Measurements from ENCODE around the gene DCLRE1A. TPM values are rescaled to one million over a fixed set of nuclear protein-coding genes. Genes with fewer than 3 reads are reported as not detected.
A peak's percentile ranks its signal among the peaks of the same experiment; 100 is the strongest.

Gene DCLRE1A
- total and polyA plus RNA-seq, 9 of the 15 experiments (the other 6 are each of a cell fraction or from before 2014, with no cell fraction given): 8.5 to 25.5 (median 15.5) TPM

DNA sequence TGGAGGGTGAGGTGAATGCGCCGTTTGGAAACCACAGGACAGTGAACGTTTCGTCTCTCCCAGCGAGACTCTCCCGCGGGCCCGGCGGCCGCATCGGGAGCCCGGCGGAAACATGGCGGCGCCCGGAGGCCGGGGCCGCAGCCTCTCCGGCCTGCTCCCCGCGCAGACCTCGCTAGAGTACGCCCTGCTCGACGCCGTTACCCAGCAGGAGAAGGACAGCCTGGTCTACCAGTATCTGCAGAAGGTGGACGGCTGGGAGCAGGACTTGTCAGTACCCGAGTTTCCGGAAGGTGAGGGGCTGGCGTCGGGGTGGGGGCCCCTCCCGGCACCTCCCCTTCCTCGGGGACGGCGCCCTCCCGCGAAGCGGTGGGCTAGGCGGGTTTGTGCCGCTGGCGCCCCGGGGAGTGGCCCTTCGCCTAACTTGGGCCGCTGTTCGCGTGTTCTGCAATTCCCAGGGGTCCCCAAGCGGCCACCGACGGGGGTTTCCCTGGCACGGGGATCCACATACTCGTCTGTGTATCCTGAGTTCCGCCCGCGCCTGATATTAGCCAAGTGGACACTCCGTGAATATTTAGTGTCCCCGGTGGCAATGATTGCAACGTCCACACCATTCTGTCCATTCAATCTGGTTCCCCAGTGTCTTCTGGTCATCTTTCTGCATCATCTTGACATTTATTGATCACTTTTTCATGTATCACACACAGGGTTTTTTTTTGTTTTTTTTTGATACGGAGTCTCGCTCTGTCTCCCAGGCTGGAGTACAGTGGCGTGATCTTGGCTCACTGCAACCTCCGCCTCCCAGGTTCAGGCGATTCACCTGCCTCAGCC, 1.1 kb upstream of the DCLRE1A start (continued):
- TF ChIP-seq RBM17 (IDR thresholded peaks at IDR 0.05; ENCODE audit: borderline replicate concordance, low read depth, low read length) (no peak), TRIM25 (IDR thresholded peaks at IDR 0.05; ENCODE audit: borderline replicate concordance) (0 out of 2 replicates have a peak, but pooled peaks have one; percentile 35), SAP30 (IDR thresholded peaks at IDR 0.05; ENCODE audit: borderline replicate concordance, insufficient read depth, low read depth, low read length, poor library complexity, severe bottlenecking) (peak; percentile 34), ZFX (CRISPR knock-in tag; IDR thresholded peaks at IDR 0.05) (peak; percentile 96), E2F6 (IDR thresholded peaks at IDR 0.05; ENCODE audit: borderline replicate concordance in 1 of 2, extremely low read depth in 1 of 2, insufficient read depth in 1 of 2, insufficient read length in 1 of 2, low read depth in 1 of 2, low read length in 1 of 2, poor library complexity in 1 of 2, severe bottlenecking in 1 of 2) (peak; percentile 22 to 52), ZC3H11A (IDR thresholded peaks at IDR 0.05; ENCODE audit: low read depth, low read length) (no peak), KAT7 (CRISPR knock-in tag; IDR thresholded peaks at IDR 0.05; ENCODE audit: borderline replicate concordance) (0 out of 2 replicates have a peak, but pooled peaks have one; percentile 23), POLR2A (conservative IDR thresholded peaks at IDR 0.05) (peak; percentile 55), CHD1 (IDR thresholded peaks at IDR 0.05; ENCODE audit: low read length) (peak; percentile 45), SMAD4 (CRISPR knock-in tag; conservative IDR thresholded peaks at IDR 0.05) (0 out of 2 replicates have a peak, but pooled peaks have one; percentile 28), KLF6 (CRISPR knock-in tag; IDR thresholded peaks at IDR 0.05; ENCODE audit: borderline replicate concordance) (no peak), ZBTB7A (IDR thresholded peaks at IDR 0.05; ENCODE audit: borderline replicate concordance, control insufficient read depth, low read depth, low read length) (peak; percentile 84; the same call in 1 of the 2 replicates), ZNF639 (CRISPR knock-in tag; conservative IDR thresholded peaks at IDR 0.05 in 1 of 2, IDR thresholded peaks at IDR 0.05 in 1 of 2) (peak in 1 of 2 experiments; percentile 25; a peak in 1 of 4 replicates), NRF1 (conservative IDR thresholded peaks at IDR 0.05 in 1 of 2, IDR thresholded peaks at IDR 0.05 in 1 of 2) (peak; percentile 10 to 22; a peak in 1 of 4 replicates), ELF1 (tag; IDR thresholded peaks at IDR 0.05) (peak; percentile 9; the same call in 1 of the 2 replicates), ZBTB11 (CRISPR knock-in tag; IDR thresholded peaks at IDR 0.05) (peak in 1 of 3 experiments; percentile 57; a peak in 1 of 6 replicates)
